ENCODE results near the gene PLEK2. TPM values are rescaled to one million over a fixed set of nuclear protein-coding genes. Genes with fewer than 3 reads are reported as not detected.

Gene PLEK2
- total RNA-seq, 6 donors from 2014 or later = 3.5 to 4.4 (median 3.8) TPM; not detected in 1

GRCh38 chr14:67372833-67373232, 39.1 kb downstream of the PLEK2 start:
- no peaks in the 10 kb centered on the region for H3K27me3 ChIP-seq
- ATAC-seq (ENCODE audit: low FRiP score in 2 of 2) (no peak), DNase-seq (no peak)
- no peak overlapping the region for H3K27ac ChIP-seq
- H3K9me3 ChIP-seq = no peaks in the 10 kb centered on the region
- peaks cover 17 to 100% (median 38%) of the 10 kb centered on the region in 4 donors for H3K36me3 ChIP-seq
- 97 to 100% methylated on average over 1 of the region's 1 CpG for WGBS, 2 donors
- H3K4me1 ChIP-seq = peaks cover 0 to 3% (median 0%) of the 10 kb centered on the region in 4 donors
- TF ChIP-seq, protein P1, sequence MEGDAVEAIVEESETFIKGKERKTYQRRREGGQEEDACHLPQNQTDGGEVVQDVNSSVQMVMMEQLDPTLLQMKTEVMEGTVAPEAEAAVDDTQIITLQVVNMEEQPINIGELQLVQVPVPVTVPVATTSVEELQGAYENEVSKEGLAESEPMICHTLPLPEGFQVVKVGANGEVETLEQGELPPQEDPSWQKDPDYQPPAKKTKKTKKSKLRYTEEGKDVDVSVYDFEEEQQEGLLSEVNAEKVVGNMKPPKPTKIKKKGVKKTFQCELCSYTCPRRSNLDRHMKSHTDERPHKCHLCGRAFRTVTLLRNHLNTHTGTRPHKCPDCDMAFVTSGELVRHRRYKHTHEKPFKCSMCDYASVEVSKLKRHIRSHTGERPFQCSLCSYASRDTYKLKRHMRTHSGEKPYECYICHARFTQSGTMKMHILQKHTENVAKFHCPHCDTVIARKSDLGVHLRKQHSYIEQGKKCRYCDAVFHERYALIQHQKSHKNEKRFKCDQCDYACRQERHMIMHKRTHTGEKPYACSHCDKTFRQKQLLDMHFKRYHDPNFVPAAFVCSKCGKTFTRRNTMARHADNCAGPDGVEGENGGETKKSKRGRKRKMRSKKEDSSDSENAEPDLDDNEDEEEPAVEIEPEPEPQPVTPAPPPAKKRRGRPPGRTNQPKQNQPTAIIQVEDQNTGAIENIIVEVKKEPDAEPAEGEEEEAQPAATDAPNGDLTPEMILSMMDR (IDR thresholded peaks at IDR 0.05) = no peak
- no peak for TF ChIP-seq POLR2A (IDR thresholded peaks at IDR 0.05)
- TF ChIP-seq POLR2AphosphoS5 (IDR thresholded peaks at IDR 0.05) = no peak
- no peak for TF ChIP-seq EP300 (IDR thresholded peaks at IDR 0.05)
- no peak overlapping the region for H3K4me3 ChIP-seq

DNA sequence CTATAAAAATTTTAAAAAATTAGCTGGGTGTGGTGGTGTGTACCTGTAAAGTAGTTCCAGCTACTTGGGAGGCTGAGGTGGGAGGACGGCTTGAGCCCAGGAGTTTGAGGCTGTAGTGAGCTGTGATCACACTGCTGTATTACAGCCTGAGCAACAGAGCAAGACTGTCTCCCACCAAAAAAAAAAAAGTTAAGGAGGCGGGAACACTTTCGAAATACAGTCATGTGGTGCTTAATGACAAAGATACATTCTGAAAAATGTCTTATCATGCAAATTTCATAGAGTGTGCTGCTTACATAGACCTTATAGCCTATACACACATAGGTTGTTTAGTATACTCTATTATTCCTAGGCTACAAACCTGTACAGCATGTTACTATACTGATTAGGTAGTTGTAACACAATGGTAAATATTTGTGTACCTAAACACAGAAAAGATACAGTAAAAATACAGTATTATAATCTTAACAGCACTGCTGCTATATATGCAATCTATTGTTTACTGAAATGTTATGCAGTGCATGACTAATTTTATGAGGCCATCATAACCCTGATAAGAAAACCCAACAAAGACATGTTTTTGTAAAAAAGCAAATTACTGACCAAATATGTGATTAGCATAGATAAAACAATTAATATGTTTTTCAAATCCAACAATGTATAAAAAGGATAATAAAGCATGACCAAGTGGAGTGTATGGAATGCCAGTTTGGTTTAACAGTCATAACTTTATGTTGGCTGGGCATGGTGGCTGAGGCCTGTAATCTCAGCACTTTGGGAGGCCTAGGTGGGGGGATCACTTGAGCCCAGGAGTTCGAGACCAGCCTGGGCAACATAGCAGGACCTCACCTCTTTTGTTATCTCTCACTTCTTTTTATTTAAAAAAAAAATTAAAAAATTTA, 40.5 kb downstream of the PLEK2 start:
- TF ChIP-seq POLR2A (IDR thresholded peaks at IDR 0.05) (no peak), EP300 (IDR thresholded peaks at IDR 0.05) (no peak), POLR2AphosphoS5 (IDR thresholded peaks at IDR 0.05) (no peak)
- TF ChIP-seq, protein P1 (IDR thresholded peaks at IDR 0.05) = no peak
- no peak for DNase-seq
- no peak for ATAC-seq (ENCODE audit: low FRiP score in 2 of 2)
- H3K27ac ChIP-seq = no peak overlapping the region
- 94 to 97% methylated on average over 4 of the region's 4 CpGs for WGBS, 2 donors
- H3K36me3 ChIP-seq = peaks cover 16 to 100% (median 38%) of the 10 kb centered on the region in 4 donors
- H3K4me3 ChIP-seq = no peak overlapping the region
- no peaks in the 10 kb centered on the region for H3K27me3 ChIP-seq
- no peaks in the 10 kb centered on the region for H3K9me3 ChIP-seq
- peaks cover 0 to 9% (median 0%) of the 10 kb centered on the region in 4 donors for H3K4me1 ChIP-seq

GRCh38 chr14:67370830-67371229, 41.1 kb downstream of the PLEK2 start:
- no peaks in the 10 kb centered on the region for H3K9me3 ChIP-seq
- 86 to 94% methylated on average over 5 of the region's 5 CpGs for WGBS, 2 donors
- no peak overlapping the region for H3K4me3 ChIP-seq
- ATAC-seq (ENCODE audit: low FRiP score in 2 of 2) (no peak), DNase-seq (no peak)
- H3K27me3 ChIP-seq = no peaks in the 10 kb centered on the region
- H3K27ac ChIP-seq = no peak overlapping the region
- H3K4me1 ChIP-seq = peaks cover 0 to 9% (median 0%) of the 10 kb centered on the region in 4 donors
- TF ChIP-seq, protein P1 (IDR thresholded peaks at IDR 0.05) = no peak
- TF ChIP-seq POLR2AphosphoS5 (IDR thresholded peaks at IDR 0.05) (no peak), POLR2A (IDR thresholded peaks at IDR 0.05) (no peak), EP300 (IDR thresholded peaks at IDR 0.05) (no peak)
- peaks cover 11 to 100% (median 39%) of the 10 kb centered on the region in 4 donors for H3K36me3 ChIP-seq

DNA sequence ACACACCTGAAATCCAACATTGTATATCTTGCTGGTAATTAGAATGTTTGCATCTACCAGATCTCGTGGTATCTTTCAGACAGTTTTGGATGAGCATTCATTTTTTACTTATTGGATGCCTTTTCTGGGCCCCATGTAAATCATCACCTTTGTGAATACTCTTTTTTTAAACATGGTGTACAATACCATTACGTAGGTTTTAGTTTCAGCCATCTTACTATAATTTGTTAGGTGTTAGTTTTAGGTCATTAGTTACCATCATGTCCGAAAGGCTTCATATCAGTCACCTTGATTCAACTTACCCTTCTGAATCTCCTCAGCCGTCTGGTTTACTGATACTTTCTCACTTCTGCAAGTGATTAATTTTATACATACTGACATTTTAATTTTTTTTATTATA, 46.5 kb downstream of the PLEK2 start:
- ATAC-seq (ENCODE audit: low FRiP score in 2 of 2) = no peak
- Histone ChIP-seq H3K9me3 (no peaks in the 10 kb centered on the region), H3K27ac (no peak overlapping the region), H3K4me1 (peaks cover 25 to 45% (median 30%) of the 10 kb centered on the region in 4 donors), H3K36me3 (peaks cover 15 to 77% (median 37%) of the 10 kb centered on the region in 4 donors), H3K4me3 (no peak overlapping the region), H3K27me3 (no peaks in the 10 kb centered on the region)
- TF ChIP-seq, protein P1 (IDR thresholded peaks at IDR 0.05) = no peak
- no peak for DNase-seq
- WGBS, 2 donors = 92 to 97% methylated on average over 4 of the region's 4 CpGs

Measured in upper lobe of left lung (tissue), 6 donors.